HG03354 (cell line): Measurements from ENCODE around the gene GATAD2A.
"Not testable (repeated sequence)": the region's sequence is repeated elsewhere in the genome, so short reads cannot be mapped to it uniquely, and the experiment has no call there.

Source experiments
- ATAC-seq: cut with Tn5 transposase; IDR thresholded peaks from one replicate; pipeline ENCODE4 v1.9.1; 2021; ENCODE audit warnings: mild to moderate bottlenecking; ENCODE audit not compliant: unreplicated experiment, poor library complexity, severe bottlenecking

Gene GATAD2A

DNA sequence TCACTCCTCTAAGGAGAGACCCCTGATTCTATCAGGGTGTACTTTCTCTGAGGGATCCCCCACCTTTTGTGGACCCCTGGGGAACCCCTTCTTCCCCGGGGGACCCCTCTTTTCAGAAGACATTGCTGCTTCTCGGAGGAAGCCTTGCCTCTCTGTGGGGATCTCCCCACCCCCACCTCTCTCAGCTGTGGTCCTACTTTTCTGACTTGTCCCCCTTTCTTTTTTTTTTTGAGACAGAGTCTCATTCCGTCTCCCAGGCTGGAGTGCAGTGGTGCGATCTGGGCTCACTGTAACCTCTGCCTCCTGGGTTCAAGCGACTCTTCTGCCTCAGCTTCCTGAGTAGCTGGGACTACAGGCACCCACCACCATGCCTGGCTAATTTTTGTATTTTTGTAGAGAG, 18.4 kb upstream of the GATAD2A start:
- ATAC-seq: no peak

DNA sequence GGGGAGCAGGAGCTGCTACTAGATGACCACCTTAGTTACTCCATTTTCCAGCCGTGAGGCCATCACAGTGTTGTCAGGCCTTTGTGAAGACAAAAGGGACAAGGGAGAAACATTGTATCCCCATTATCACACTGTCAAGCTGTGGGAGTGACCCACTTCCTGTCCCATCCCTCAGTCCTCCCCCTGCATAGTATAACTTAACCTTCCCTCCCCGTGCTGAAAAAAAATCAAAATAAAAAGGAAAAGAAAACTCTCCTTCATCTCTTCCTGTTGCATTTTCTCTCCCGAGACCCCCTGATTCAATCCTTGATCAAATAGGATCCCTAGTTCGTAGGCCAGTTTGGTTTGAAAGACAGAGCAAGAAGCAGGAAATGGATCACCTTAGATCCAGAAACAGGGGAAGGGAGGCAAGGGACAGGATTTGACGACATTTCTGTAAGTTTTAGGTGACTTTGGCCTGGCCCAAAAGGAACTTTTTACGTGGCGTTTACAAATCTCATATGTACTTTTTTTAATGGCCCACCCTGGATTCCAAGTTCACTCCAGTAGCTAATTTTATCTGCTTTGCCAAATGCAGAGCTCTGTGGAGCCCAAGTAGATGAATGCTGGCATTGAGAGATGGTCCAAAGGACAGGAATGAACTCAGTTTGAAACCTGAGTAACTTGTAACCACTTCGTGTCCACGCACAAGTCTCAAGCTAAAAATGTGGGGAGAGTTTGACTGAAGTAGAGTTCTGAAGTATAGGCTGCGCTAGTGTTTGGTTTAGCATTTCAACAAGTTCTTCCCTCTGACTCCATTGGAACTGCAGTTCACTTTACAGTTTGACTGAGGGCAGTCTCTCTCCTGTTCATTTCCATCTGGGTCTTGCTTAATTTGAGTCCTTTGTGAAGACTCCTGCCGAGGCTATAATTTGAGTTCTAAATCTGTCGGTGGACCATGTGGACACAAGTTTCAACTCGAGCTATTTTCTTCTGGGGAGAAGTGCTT, 16.6 kb upstream of the GATAD2A start:
- ATAC-seq: no peak

DNA sequence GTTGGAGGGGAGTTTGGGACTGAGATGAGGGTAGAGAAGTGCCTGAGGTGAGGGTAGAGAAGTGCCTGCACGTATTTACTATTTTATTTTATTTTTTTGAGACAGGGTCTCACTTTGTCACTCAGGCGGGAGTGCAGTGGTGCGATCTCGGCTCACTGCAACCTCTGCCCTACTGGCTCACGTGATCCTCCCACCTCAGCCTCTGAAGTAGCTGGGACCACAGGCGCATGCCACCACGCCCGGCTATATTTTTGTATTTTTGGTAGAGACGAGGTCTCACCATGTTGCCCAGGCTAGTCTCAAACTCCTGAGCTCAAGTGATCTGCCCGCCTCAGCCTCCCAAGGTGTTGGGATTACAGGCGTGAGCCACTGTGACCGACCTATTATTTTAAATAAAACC, 15.8 kb upstream of the GATAD2A start:
- not testable (repeated sequence) for ATAC-seq

DNA sequence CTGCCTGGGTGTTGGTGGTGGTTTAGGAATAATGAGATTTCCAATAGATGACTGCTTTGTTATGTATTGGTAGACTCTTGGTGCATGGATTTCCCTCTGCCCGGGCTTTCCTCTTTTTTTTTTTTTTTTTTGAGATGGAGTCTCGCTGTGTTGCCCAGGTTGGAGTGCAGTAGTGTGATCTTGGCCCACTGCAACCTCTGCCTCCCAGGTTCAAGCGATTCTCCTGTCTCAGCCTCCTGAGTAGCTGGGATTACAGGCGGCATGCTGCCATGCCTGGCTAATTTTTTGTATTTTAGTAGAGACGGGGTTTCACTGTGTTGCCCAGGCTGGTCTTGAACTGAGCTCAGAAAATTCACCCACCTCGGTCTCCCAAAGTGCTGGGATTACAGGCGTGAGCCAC, 11.1 kb upstream of the GATAD2A start:
- not testable (repeated sequence) for ATAC-seq

DNA sequence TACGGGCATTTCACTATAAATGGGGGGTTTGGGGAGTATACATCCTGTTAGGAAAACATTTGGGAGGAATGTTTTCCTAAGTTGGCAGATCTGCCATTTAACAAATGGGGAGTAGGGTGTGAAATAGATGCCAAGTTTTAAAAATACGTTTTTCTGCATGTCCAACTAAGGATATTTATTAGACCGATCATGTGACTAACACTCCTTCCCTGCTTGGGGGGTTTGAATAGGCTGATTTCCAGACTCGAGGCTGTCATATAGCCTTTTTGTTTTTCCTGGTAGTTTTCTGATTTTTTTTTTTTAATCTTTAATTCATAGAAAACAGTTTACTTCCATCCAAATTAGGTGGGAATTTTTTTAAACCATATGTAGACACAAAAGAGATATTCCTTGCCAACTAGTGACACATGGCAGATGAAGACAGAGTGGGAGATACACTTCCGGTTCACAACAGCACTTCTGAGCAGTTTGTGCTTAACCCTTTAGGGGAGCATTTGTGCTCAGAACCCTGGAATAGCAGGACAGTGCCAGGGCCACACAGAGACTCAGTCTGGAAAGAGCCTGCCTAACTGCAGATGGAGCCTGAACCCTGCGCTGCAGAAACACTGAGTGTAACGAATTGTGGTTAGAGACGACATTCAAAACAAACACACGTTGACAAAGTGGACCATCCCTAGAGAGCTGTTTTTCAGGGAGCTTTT, 5.6 kb upstream of the GATAD2A start:
- no peak for ATAC-seq

DNA sequence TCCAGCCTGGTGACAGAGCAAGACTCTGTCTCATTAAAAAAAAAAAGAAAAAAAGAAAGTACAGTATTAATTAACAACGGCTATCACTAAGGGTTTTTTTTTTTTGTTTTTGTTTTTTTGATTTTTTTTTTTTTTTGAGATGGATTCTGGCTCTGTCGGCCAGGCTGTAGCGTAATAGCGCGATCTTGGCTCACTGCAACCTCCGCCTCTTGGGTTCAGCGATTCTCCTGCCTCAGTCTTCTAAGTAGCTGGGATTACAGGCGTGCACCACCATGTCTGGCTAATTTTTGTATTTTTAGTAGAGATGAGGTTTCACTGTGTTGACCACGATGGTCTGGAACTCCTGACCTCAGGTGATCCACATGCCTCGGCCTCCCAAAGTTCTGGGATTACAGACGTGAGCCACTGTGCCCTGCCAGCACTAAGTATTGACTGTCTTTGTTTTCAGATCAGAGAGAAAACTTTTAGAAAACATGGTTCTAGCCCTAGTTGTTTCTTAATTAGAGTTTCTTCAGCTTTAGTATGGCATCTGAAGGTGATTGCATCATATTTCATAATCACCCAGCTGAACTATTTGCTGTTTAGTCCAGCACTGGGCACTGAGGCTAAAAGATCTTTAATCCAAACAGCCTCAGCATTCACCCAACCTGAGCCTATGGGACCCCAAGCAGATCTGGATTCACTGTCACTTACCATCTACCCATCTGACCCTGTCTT, 2.7 kb upstream of the GATAD2A start:
- ATAC-seq: no peak

DNA sequence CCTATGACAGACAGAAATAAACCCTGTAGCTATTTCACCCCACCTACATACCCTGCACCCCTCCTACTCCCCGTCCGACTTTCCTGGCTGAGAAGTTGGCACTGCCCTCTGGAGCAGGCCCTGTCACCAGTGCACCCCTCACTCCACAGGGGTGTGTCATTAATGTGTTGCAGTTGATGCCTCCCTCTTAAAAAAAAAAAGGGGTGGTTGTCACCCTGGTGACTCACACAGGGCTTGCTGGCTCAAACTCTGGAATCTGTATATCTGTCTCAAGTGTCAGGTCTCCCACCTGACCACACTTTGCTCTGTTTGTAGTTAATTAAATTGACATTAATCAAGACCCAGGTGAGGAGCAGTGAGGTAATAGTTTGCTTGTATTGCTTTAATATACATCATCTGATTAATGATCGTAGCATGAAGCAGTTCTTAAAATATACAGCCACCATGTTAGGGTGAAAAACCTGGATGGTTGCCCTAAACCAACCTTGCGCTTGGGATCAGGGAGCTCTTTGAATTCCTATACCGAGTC, 2.0 kb upstream of the GATAD2A start:
- ATAC-seq: no peak

DNA sequence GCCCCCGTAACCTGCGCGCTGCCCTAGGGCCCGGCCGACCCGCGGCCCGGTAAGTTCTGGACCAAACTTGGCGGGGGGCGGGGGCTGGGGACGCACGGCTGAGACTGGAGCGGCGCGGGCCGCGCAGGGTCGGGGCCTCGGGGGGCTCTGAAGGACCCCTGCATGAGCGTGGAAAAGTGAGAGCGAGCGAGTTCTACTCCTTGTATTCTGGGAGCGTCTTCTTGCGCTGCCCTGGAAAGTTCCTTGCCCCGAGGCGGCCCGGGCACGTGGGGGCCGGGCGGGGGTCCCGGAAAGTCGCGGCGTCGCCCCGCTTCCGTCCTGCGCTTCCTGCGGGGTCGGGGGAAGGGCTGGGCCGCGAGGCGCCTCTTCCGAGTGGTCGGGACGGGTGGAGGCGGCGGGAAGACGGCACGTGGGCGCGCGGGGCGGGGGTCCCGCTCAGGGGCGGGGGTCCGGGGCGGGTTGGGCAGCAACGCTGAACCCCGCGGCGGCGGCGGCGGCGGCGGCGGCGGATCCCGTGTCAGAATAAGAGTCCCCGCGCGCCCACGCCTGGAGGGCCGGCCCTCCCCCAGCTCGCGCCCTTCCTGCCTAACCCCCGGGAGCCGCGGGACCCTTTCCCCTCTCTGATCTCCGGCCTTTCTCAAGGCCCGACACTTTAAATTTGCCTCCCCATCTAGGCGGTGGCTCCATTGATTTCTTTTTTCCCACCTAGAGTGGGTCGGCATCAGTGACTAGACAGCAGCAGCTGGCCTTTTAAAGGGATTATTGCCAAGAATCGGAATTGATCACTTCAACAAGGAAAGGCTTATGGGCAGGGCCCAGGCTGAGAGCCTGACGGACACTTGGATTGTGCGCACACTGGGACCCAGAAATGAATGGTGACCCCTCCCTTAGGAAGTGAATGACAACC, 749 bp downstream of the GATAD2A start:
- peak; percentile 26 for ATAC-seq

DNA sequence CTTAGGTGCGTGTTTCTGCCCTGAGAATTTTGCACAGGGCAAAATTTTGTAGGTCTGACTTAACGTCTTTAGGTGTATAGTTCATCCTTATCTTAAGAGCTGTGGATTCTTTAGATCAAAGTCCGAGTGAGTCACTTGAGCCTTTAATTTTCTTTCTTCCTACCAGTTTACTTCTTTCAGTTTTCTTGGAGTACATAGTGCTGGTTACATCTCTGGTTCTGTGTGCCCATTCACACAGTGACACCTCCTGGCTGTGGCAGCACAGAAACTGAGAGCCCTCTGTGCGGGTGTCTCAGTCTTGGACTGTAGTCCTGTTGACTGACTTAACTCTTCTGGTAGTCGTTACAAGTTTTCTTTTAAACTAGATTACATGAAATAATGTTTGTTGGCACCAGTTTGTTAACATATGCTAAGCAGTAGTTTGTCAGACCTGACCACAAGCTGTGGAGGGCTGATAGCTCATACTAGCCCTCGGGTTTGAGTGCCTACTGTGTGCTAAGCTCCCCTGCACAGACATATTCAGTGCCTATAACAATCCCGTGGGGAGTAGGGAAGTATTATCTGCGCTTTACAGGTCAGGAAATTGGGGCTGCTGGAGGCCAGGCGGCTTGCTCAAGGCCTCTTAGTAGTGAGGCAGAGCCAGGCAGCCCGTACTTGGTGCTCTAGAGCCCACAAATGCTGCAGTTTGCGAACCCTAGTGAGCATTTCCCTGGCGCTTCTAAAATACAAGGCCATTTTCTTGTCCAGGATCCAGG, 1.6 kb downstream of the GATAD2A start:
- ATAC-seq: peak; percentile 31

DNA sequence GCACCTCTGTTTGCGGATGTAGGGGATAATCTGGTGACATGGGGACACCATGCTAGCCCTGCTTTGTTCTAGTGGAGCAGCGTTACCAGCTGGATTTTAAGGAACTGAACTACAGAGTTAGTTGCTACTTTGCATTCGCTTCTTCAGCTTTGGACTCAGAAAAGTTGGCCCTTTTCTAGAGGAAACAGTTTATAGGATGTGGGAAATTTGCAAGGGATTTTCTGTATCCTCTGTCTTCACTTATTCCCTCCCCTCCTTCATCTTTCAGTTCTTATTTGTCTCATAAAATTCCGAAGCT, 2.1 kb downstream of the GATAD2A start:
- no peak for ATAC-seq

DNA sequence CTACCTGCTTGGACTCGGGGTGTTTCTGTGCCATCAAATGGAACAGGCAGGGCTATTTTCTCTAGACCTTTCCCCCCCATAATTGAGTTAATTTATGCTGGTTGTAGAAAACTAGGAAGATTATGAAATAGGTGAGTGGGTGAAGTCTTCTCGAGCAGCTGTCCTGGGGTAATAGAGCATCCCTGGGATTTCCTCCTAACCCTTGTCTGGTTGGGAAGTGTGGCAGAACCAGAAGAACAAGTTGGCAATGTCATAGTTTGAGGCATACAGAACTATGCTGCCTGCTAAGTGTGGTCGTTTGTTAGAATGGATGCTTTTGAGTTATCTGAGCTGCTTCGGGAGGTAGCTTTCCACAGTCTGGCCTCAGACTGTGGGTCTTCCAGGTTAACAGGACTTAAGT, 3.7 kb downstream of the GATAD2A start:
- no peak for ATAC-seq

DNA sequence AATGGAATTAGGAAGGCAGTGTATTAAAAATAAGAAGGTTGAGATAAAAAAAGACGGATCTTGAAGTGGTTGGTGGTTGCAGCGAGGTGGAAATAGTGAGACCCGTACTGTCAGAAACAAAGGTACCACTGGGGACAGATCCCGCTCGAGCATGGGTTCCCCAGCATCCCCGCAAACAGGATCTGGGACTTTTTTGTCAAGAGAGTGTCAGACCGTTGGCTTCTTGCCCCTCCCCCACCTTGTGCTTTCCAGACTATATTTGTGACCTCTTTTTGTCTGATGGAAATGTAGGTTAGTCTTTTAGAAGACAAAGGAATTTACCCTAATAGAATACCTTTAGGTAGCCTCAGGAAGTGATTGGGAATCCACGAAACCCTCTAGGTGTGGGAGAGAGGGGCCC, 4.2 kb downstream of the GATAD2A start:
- no peak for ATAC-seq

DNA sequence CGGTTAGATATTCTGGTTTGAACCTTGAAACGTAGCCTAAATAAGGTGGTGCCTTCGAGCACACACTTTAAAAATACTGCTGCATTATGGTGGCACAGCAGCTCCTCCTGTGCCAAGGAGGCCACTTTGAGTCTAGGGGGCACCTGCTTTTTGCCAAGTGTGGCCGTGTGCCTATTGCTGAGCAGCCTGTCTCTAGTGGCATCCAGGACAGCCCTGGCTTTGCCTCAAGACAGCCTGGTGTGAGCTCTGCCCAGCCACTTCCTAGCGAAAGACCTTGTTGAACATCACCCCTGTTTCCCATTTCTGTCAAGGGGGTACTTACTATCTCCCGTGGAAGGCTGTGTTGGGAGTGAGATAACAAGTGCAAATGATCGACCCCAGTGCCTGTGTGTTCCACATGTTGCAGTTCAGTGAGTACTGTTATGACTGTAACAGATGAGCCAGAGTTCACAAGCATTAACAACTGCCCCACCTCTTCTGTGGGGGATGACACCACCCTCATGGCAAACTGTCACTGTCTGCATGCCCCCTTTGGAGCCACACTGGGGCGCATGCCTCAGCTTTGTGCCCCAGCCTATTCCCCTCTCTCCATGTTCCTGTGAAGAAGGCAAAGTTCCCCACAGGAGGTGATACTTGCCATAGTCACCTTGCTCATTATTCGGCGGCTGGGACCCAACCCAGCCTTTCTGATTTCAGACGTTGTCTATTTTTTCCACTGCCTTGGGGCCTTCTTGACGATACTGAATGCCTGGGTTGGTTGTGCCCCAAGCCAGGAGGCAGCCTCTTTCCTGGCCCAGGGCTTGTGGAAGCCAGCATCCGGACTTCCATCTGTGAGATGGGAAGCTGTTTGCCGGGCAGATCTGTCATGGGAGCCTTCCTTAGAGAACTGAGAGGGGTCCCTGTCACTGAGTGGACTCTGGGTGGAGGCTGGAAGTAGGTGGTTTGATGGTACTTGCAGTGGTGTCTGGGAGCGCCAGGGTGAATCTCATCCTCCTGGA, 5.4 kb downstream of the GATAD2A start:
- ATAC-seq: no peak

DNA sequence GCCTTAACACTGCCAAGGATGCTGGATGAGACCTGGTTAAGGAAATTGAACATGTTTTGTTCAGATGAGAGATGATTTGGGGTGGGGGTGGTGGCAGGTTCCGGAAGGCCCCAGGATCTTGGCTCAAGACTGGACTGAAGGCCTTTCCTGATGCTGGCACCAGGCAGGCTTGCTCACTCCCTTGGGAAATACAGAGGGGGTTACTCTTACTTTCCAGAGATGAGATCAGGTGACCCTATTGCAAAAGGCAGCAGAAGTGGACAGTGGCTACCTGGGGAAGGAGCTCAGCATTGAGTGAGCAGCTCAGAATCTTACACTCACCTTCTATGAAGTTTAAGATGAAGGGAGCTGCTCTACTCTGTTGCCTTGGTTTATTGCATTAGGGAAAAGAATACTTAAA, 10.8 kb downstream of the GATAD2A start:
- no peak for ATAC-seq

DNA sequence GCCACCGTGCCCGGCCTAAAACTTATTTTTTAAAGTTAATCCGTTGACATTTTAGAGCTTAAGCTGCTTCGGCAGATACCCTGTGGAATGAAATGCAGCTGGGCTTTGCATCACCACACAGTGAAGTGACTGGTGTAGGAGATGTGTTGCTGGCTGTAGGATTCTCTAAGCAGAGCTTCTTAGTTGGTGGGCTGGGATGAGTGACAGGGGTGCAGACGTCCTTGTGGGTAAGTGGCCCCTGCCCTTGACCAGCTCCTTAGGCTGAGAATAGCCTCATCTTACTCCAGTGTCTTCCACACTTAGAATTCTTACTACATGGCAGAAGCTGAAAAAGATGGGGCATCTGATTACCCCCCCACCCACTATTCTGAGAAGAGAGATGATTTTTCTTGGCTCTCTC, 11.6 kb downstream of the GATAD2A start:
- no peak for ATAC-seq

DNA sequence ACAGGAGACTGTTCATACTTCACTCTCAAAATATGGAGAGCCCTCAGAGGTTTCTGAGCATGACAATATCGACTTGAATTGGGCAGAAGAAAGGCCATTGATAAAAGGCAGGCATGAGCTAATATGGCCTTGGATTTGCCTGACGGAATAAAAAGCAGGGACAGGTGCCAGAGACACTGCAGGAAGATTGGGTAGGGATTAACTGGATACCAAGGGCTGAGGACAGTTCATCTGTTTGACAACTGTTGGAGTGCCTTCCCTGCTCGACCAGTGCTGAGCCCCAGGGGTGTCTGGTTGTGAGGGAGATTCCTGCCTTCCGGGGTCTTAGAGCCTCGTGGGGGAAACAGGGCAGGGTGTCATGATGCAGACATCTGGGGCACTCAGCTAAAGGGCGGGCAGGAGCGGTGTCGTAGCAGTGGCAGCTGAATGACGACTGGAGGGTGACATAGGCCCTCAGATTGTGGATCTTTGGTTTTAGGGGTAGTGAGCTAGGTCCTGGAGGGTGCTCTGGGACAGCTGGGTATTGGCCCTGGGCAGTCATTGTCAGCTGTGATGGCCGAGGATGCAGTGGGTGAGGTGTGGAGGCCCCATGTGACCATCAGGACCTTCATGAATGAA, 12.3 kb downstream of the GATAD2A start:
- no peak for ATAC-seq
